CD4-positive, alpha-beta T cell treated with Interleukin-15 for 1 hour (primary cell): ENCODE measurements around the gene ZIC5.

Source experiments
- DNase-seq: peaks from one replicate; pipeline ENCODE4 v3.0.0-alpha.2; 2020

The ZIC5 gene

GRCh38 chr13:99930925-99931324, 40.6 kb downstream of the ZIC5 start:
- DNase-seq = no peak

GRCh38 chr13:99929866-99930265, 41.7 kb downstream of the ZIC5 start:
- DNase-seq = no peak

- no peak for DNase-seq
These were observed 45.4 kb downstream of the ZIC5 start for GRCh38 chr13:99926014-99926731.

- DNase-seq = no peak
These were observed 47.5 kb downstream of the ZIC5 start for GRCh38 chr13:99923877-99924582.

GRCh38 chr13:99922631-99923404, 48.7 kb downstream of the ZIC5 start:
- DNase-seq = no peak

GRCh38 chr13:99919132-99919531, 52.4 kb downstream of the ZIC5 start:
- DNase-seq = no peak

- no peak for DNase-seq
These were observed 55.0 kb downstream of the ZIC5 start for GRCh38 chr13:99916366-99917103.

GRCh38 chr13:99913167-99913566, 58.4 kb downstream of the ZIC5 start:
- no peak for DNase-seq
